ENCODE results near the gene AQP7.
"Not testable (repeated sequence)": the region's sequence is repeated elsewhere in the genome, so short reads cannot be mapped to it uniquely, and the experiment has no call there.

Gene AQP7

DNA sequence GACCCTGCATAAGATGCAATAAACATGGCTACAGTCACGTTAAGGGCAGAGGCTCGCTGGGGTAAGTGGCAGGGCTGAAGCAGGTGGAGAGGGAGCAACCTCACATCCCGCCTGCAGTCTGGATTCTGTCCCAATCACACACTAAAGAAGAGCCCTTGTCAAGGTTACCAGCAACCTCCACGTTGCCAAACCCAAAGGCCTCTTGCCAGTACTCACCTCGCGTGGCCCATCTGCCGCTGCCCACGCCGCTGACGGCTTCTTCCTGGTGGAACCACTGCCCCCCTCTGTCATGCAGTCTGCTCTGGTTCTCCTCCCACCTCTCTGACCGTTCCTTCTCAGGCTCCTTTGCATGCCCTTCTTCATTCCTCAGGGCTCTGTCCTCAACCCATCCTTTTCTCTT, 8.8 kb downstream of the AQP7 start:
- DNase-seq: no peak

DNA sequence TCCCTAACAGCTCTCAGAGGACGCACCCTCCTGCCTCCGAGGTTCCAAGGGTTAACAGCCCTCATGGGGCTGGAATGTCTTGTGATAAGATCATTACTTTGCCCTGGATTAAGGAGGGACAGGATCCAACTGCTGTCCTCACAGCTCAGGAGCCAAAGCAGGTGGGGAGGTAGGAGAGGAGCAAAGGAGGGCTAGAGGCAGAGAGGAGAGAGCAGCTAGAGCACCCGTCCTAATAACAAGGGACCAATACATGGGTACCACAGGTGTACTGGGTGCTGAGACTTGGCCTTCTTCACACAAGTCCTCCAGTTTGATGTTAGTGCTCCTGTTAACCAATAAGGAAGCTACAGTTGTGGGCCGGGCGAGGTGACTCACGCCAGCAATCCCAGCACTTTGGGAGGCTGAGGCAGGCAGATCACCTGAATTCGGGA, 9.8 kb downstream of the AQP7 start:
- DNase-seq: not testable (repeated sequence)

DNA sequence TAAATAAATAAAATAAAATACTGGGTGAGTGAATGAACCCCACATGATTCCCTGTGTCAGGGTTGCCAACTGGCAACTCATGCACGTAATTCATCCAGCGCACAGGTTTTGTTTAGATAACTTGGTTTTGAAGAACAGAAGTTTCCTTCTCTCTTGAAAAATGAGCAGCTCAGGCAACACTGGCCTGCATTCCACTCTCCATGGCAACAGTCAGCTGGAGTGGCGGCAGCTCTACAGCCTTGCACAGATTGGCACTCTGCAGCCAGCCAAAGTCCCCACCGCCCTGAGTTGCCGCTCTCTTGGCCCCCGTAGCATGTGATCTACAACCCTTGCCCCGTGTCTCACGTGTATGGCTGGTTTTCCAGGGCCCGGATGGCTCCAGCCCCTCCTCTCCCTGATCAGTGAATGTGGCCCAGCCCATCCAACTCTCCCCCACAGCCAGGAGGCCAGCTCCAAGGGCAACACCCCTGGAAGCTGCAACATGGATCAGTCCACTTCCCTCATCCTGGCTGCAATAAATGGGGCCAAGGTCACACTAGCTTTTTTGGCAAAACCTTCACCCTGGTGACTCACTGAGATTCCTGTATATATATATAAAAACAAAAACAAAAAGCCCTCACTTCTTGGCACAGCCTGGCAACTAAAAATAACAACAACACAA, 11.1 kb downstream of the AQP7 start:
- peak; percentile 53 for DNase-seq

DNA sequence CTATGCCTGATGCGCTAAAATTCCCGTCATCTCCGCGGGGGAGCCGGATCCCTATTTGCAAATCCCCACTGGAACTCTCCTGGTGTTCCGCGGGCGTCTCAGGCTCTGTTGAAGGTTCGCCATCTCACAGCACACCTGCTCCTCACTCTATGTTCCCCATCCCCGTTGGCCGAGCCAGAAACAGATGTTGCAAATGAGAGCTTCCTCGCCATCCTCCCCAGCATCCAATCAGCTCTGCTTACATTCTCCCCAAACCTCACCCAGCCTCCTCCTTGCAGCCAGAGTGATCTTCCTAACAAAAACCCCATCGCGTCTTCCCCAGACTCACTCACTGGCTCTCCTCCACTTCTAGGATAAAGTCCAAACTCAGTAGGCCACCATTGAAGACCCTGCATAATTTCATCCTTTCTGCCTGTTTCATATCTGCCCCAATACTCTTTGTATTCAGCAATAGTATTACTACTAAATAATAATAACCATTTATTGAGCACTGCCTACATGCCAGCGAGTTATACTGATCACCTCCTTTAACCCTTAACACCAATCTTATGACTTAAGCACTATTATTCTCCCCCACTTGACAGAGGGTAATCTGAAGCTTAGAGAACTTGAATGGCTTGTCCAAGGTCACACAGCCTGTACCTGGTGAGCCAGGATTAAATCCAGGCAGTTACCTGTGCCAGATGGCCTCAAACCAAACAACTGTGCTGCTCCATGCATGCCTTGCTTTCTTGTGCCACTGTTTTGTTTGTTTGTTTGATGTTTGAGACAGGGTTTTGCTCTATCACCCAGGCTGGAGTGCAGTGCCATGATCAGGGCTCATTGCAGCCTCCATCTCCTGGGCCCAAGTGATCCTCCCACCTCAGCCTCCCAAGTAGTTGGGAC, 14.0 kb downstream of the AQP7 start:
- no peak for DNase-seq

DNA sequence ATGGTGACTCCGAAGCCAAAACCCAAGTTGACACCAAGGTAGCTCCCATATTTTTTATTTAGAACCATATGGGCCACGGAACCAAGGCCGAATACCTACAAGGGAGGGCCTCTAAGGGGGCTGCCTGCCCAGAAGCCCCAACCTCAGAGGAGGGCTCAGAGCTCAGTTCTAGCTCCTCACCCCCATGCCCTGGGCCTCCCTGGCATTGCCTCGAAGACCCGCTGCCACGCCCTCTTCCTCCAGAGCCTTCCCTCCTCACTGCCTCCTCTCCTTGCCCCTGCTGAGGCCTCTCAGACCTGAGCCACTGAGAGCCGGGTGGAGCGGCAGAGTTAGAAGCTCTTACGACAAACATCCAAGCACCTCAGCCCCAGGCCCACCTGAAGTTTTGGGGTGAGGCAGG, 15.4 kb downstream of the AQP7 start:
- not testable (repeated sequence) for DNase-seq

DNA sequence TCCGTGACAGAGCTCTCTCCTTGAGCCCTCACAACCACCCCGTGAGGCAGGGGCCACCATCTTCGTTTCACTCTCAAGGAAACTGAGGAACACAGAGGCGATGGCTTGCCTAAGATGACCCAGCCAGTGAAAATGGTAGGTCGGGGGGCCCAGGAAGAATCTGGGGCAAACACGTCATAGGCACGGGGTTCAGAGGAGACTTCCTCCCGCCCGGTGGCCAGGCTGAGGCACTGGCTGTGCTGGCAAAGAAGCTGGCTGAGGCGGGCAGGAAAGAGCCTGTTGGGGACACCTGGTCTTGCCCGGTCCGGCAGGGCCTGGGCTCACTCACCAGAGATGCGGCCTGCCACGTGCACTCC, 15.7 kb downstream of the AQP7 start:
- not testable (repeated sequence) for DNase-seq

DNA sequence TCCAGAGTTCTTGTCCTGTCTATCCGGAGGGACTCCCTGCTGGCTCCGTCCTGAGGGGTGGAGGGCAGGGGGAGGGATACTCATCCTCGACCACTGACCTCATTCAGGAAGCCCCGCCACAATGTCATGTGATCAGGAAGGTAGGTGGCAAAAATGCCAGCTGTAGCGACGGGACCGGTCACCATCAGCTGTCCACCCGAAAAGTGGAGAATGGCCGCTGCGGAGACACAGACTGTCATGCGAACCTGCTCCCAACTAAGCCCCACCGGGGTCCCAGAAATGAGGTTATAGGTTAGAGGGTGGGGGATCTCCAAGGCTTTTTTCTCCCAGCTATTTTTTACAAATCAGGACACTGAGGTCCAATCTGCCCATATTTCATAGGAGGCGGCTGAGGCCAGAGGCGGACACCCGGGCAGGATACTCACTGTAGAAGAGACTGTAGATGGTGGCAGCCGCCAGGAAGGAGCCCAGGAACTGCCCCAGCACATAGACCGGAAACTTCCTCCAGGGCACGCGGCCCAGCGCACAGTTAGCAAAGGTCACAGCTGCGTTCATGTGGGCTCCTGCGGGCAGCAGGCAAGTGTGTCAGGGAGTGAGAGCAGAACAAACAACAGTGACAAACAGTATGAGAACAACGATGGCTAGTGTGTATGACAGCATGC, 16.3 kb downstream of the AQP7 start:
- not testable (repeated sequence) for DNase-seq

DNA sequence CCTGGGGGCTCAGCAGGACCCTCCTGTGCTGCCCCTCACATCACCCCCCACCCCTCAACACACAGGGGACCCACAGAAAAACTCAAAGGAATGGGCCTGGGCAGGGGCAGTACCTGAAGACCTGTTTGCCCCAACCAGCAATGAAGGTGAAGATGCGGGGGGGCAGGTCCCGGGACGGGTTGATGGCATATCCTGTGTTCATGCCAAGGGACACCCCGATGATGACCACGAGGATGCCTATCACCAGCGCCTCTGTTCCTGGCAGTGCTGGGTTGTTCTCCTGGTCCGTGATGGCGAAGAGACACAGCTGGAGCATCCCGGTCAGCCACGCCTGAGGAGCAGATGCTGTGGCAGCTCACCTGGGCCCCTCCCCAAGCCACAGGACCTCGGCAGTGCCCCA, 16.8 kb downstream of the AQP7 start:
- not testable (repeated sequence) for DNase-seq

DNA sequence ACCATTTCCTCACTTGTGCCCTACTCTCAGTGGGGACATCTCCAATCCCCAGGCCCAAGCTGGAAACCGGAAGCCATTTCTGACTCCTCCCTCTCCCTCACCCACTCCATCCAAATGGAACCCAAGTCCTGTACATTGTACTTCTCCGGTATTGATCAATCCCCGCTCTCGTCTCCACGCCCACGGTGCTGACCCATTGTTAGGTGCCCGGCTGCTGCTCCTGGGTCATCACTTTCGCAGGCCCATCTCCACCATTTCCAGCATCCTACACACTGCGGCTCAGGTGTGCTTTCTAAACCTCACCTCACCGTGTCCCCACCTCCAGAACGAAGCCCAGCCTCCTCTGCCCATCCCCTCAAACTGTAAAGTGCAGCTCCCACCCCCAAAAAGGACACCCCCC, 19.0 kb downstream of the AQP7 start:
- DNase-seq: not testable (repeated sequence)

DNA sequence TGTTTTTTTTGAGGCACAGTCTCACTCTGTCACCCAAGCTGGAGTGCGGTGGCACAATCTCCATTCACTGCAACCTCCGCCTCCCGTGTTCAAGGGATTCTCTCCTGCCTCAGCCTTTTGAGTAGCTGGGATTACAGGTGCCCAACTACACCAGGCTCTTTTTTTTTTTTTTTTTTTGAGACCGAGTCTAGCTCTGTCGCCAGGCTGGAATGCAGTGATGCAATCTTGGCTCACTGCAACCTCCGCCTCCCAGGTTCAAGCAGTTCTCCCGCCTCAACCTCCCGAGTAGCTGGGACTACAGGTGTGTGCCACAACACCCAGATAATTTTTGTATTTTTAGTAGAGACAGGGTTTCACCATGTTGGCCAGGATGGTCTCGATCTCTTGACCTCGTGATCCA, 20.0 kb downstream of the AQP7 start:
- not testable (repeated sequence) for DNase-seq

DNA sequence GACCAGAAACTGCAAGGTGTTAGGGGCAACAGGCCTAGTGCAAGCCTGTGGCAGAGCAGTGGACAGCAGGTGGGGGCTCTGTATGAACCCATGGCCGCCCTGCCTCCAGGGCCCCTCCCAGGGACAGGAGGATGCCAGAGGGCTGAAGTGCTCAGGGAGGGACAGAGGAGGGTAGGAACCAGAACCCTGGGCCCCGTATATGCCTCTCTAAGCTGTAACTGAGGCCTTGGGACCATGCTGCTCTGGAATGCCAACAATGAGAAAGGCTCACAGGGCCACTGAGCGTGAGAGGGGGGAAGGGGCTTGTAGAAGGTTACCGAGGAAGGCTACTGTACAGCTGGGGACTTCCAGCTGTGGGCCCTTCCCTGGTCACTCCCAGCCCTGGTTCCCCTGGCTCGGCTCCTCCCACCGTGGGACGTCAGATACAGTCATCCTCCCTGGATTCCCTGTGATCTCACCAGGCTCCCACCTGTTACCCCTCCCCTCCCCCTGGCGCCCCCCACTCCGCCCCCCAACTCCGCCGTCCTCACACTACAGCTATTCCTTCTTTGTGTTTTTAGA, 21.1 kb downstream of the AQP7 start:
- no peak for DNase-seq

DNA sequence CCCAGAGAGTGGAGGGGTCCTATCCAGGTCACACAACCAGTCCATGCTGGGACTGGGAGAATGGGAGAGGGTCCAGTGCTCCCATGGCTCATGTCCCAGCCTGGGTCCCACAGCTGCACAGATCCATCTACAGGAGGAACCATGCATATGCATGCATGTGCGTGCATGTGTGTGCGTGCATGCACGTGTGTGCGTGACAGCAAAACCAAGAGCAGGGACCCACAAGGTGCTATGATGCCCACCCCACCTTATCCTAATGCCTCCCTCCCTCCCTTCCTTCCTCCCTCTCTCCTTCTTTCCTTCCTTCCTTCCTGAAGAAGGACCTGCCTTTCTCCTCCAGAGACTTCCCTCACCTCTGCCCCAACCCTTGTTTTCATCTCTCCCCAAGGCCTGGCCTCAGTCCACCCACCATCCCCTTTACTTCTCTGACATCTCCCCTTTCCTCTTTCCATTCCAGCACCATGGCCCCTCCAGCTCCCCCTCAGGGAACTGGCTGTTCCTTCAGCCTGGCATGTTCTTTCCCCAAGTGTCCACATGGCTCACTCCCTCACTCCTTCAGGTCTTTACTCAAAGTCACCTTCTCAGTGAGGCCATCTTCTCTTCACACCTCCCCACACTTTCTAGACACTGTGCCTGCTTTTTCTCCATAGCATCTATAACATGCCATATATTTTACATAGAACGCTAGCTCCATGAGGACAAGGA, 21.8 kb downstream of the AQP7 start:
- DNase-seq: no peak

DNA sequence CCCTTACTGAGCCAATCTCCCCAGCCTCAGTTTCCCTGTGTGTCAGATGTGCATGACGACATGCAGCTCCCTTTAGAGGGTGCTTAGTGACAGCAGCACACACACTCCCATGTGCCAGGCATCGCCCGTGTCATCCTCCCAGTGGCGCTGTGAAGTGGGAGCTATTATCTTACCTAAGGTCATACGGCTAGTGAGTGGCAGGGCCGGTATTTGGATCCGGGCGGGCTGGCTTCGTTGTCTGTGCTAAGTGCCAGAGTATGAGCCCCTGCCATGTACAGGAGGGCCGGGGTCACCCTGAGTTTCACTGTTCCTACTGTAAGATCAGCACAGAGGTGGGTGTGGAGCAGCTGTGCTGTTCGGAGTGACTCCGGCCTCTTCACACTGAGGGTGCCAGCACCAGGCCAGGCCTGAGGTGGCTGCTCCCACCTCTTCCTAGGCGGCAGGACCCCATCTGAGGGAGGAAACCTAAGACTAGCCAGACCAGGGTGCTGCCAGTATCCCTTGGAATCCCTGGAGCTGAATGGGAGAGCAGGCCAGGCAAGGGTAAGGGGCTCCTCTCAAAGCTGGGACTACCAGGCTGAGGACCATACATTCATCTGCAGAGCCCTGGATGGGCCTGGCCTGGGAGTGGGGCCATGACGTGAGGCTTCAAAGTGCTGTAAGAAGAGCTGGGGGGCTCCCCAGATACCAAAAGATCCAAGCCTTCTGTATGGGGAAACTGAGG, 22.5 kb downstream of the AQP7 start:
- DNase-seq: no peak

DNA sequence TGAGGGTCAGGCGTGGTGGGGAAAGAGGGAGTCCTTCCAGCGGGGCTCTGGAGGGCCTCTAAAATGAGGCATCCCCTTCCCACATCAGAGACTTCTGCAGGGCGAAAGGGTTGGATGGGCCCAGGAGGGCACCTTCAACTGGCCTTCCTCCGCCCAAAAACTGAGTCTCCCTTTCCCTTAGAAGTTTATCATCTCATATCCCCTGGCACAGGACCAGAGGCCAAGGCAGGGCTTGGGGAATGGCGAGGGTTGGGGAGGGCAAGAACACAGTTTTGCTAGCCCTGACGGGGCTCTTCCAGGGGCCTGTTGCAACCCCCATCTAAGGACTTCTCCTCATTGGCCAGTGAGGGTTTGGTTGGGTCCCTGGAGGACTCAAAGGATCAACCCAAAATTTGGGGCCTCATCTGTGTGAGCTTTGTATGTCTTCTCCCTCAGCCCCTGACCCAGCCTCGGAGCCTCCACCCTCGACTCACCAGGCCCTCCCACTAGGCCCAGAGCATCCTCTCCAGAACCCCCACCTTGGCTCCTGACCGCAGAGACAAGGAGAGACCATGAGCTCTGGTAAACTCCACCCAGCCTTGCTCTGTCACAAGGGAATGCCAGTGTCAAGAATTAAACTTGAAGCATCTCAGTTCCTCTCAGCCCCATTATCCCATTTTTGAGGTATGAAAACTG, 24.1 kb downstream of the AQP7 start:
- DNase-seq: no peak

DNA sequence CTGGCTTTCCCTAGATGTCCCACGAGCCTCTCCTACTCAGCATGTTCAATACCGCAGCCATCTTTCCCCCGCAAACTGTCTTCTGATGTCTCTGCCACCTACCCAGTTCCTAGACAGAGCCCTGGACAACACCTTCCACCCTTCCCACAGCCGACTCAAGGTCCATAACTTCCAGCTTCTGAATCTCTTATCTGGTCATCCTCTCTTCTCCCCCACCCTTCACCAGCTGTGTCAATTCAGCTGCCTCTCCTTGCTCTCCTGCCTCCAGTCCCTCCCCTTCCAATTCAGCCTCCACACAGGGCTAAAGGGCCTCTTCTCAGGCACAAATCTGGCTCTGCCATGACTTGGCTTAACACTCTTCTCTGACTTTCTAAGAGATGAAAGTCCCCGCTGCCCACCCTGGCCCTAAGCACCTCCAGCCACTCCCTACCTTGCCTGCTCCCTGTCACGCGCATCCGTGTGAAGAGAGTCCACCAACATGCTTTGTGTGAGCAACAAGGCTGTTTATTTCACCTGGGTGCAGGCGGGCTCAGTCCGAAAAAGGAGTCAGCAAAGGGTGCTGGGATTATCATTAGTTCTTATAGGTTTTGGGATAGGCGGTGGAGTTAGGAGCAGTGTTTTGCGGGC, 25.2 kb downstream of the AQP7 start:
- no peak for DNase-seq

DNA sequence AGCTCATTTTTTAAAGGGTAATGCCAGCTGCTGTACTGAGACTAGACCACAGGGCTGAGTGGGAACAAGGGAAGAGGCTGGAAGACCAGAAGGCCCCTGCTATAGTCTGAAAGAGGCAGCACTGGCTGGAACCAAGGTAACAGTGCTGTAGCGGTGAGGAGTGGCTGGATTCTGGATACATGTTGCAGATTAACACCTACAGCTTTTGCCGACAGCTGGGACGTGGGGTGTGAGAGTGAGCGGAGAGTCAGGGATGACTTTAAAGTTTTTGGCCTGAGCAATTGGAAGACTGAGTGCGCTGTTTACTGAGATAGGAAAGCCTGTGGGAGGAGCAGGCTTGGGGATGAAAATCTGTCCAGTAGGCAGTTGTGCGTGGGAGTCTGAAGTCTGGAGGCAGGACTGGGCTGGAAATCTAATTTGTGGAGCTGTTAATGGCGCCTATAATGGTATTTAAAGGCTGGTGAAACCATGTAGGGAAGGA, 26.5 kb downstream of the AQP7 start:
- no peak for DNase-seq

DNA sequence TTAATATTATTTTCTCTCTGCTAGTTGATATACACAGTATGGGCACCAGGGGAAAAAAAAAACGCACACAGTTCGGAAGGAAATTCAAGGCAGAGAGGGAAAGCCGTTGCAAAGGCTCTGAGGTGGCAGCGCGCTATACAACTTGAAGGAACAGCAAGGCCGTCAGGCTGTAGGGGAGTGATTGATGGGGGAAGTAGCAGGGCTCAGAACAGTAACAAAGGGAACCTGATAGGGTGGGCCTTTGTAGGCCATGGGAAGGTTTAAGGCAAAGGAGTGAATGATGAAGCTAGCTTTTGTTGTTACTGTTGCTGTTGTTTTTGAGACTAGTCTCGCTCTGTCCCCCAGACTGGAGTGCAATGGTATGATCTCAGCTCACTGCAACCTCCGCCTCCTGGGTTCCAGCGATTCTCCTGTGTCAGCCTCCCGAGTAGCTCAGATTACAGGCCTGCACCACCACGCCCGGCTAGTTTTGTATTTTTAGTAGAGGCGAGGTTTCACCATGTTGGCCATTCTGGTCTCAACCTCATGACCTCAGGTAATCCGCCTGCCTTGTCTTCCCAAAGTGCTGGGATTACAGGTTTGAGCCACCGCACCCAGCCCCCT, 27.0 kb downstream of the AQP7 start:
- no peak for DNase-seq

DNA sequence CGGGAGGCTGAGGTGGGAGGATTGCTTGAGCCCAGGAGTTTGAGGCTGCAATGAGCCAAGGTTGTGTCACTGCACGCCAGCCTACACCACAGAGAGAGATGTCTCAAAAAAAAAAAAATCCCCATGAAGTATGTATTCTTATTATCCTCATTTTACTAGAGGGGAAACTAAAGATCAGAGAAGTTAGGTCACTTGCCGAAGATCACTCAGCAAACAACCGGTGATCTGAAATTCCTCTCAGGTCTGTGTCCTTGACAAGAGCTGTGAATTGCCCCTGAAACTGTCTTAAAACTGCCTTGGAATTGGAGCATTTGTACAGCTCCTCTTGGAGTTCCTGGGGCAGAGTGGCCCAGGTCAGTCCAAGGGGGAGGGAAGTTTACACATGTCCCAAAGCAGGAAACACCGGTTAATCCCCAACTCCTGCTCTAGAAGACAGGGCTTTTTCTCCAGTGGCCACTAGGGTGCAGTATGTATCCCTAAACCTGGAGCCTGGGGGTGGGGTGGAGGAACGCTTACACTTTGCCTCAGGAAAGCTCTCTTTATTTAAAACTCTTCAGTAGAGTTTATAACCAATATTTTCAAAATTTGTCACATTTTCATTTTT, 27.6 kb downstream of the AQP7 start:
- peak; percentile 7 for DNase-seq

DNA sequence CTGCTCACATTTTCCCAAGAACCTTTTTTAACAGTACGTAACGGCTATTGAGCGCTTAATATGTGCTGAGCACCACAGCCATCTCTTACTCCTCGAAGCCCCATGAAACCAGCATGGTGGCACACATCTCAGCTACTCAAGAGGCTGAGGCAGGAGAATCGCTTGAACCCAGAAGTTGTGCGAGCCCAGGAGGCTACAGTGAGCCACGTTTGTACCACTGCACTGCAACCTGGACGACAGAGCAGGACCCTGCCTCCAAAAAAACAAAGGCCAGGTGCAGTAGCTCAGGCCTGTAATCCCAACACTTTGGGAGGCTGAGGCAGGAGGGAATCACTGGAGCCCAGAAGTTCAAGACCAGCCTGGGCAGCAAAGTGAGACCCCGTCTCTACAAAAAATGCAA, 28.2 kb downstream of the AQP7 start:
- no peak for DNase-seq

DNA sequence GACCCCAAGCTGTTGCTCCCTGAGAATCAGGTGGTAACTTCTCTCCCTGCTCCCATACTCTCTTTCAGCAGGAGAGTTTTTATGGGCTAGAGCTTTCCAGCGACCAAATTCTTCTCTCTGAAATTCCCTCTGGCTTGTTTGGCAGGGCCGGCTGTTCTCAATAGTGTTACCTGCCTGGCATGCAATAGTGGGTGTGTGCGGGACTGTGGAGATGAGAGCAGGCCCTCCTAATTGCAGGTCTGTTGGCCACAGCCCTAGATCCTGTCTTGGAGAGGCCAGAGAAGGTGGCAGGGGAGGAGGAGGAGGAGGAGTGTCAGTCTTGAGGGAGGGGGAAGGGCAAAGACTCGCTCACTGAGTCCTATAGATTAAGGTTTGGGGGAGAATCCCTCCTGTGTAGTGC, 29.5 kb downstream of the AQP7 start:
- no peak for DNase-seq

Data from DMS 273 treated with DMSO at 0.1 percent for 48 hours (cell line).